GM23248 (cell line): Measurements from ENCODE around the gene KLHL3. TPM values are rescaled to one million over a fixed set of nuclear protein-coding genes. Genes with fewer than 3 reads are reported as not detected.

Experiments
- DNase-seq: peaks from one replicate; pipeline ENCODE4 v3.0.0-alpha.2; 2015
- H2AFZ ChIP-seq: fragments of 200-600 bp; sonication (generic); 2 replicates; pipeline ENCODE4 v1.6.1; 2016; ENCODE audit warnings: antibody characterized with exemption
- H3F3A ChIP-seq: fragments of 200-600 bp; sonication (generic); 2 replicates; pipeline ENCODE4 v1.6.1; 2016; ENCODE audit warnings: mild to moderate bottlenecking, antibody characterized with exemption, mixed run types; ENCODE audit not compliant: insufficient read depth
- H3K27ac ChIP-seq: fragments of 200-600 bp; sonication (generic); 2 replicates; pipeline ENCODE4 v1.5.1; 2016; ENCODE audit warnings: mild to moderate bottlenecking
- H3K27me3 ChIP-seq: fragments of 200-600 bp; sonication (generic); replicated peaks from 2 replicates; pipeline ENCODE4 v1.6.1; 2016; ENCODE audit warnings: mild to moderate bottlenecking; ENCODE audit not compliant: insufficient read depth
- H3K36me3 ChIP-seq: fragments of 200-600 bp; sonication (generic); 2 replicates; pipeline ENCODE4 v1.6.1; 2016; ENCODE audit warnings: low read depth, mild to moderate bottlenecking
- H3K4me1 ChIP-seq: fragments of 200-600 bp; sonication (generic); 2 replicates; pipeline ENCODE4 v1.6.1; 2016; ENCODE audit warnings: mild to moderate bottlenecking; ENCODE audit not compliant: insufficient read depth
- H3K4me2 ChIP-seq: fragments of 200-600 bp; sonication (generic); one replicate; pipeline ENCODE4 v1.6.1; 2016; ENCODE audit warnings: mild to moderate bottlenecking; ENCODE audit not compliant: unreplicated experiment
- H3K4me3 ChIP-seq: fragments of 200-600 bp; sonication (generic); 2 replicates; pipeline ENCODE4 v1.5.1; 2016; ENCODE audit warnings: mild to moderate bottlenecking
- H3K79me2 ChIP-seq: fragments of 200-600 bp; sonication (generic); 2 replicates; pipeline ENCODE4 v1.6.1; 2016; ENCODE audit warnings: mild to moderate bottlenecking; ENCODE audit not compliant: insufficient read depth
- H3K9ac ChIP-seq: fragments of 200-600 bp; sonication (generic); 2 replicates; pipeline ENCODE4 v1.6.1; 2016; ENCODE audit warnings: mild to moderate bottlenecking
- H3K9me2 ChIP-seq: fragments of 200-600 bp; sonication (generic); 2 replicates; pipeline ENCODE4 v1.6.1; 2016; ENCODE audit warnings: mixed run types, mild to moderate bottlenecking, moderate library complexity; ENCODE audit not compliant: insufficient read depth
- H3K9me3 ChIP-seq: fragments of 200-600 bp; sonication (generic); one replicate; pipeline ENCODE4 v1.6.1; 2017; ENCODE audit warnings: low read depth
- H4K20me1 ChIP-seq: fragments of 200-600 bp; sonication (generic); 2 replicates; pipeline ENCODE4 v1.6.0; 2016; ENCODE audit not compliant: insufficient read depth
- EZH2 ChIP-seq: fragments of 200-600 bp; sonication (generic); IDR thresholded peaks from 2 replicates; pipeline ENCODE4 v1.6.1; 2018; ENCODE audit warnings: antibody characterized with exemption, mild to moderate bottlenecking; ENCODE audit not compliant: insufficient read depth, poor library complexity, severe bottlenecking
- EZH2phosphoT487 ChIP-seq: fragments of 200-600 bp; sonication (generic); IDR thresholded peaks from 2 replicates; pipeline ENCODE4 v1.6.1; 2018; ENCODE audit warnings: antibody characterized with exemption, moderate library complexity, mild to moderate bottlenecking, low read depth; ENCODE audit not compliant: insufficient read depth
- WGBS, 2 experiments: methylation state at CpG; one replicate each; pipeline ENCODE4 v1.1.6; 2015 to 2017; ENCODE audit warnings: low lambda C conversion rate in 2 of 2, low coverage in 1 of 2; ENCODE audit errors: missing lambda C conversion rate in 2 of 2; 5-methylcytosine and 5-hydroxymethylcytosine counted together
- in situ Hi-C: fragments of 300-500 bp; cut with MboI; formaldehyde crosslinking; loops from 2 replicates; pipeline ENCODE4 v1.15.0; 2020
- polyA plus RNA-seq: library from polyadenylated mRNA; unstranded; fragments of >200 nt; fragmentation: Nextera tagmentation; extraction: Ambion mirVana; gene quantifications from 2 replicates; pipeline ENCODE4 v1.2.1, GENCODE V29; 2016
- total RNA-seq: library from RNA; depleted of rRNA; stranded (reverse); fragments of >200 nt; shearing (Covaris generic); gene quantifications from 2 replicates; pipeline ENCODE4 v1.2.3, GENCODE V29; 2014

Gene KLHL3
- total and polyA plus RNA-seq, 2 experiments from 2014 or later: 1.1 to 1.3 TPM

GRCh38 chr5:137575847-137576246, 160.0 kb downstream of the KLHL3 start:
- Histone ChIP-seq H3K27ac (no peak overlapping the region), H3K4me1 (peaks cover 18% of the 10 kb centered on the region), H2AFZ (no peak overlapping the region), H3K4me2 (no peak overlapping the region), H3K4me3 (no peak overlapping the region), H3K27me3 (no peaks in the 10 kb centered on the region), H3K36me3 (no peaks in the 10 kb centered on the region), H3K9me3 (no peaks in the 10 kb centered on the region), H3K9me2 (no peaks in the 10 kb centered on the region), H3K9ac (no peak overlapping the region), H3K79me2 (no peaks in the 10 kb centered on the region), H4K20me1 (no peaks in the 10 kb centered on the region), H3F3A (no peaks in the 10 kb centered on the region; the same call in 1 of the 2 replicates)
- no peak for TF ChIP-seq EZH2phosphoT487
- TF ChIP-seq EZH2: no peak
- in situ Hi-C loops: no loop called here
- WGBS, 2 experiments: 62% methylated on average over 2 of the region's 2 CpGs
- DNase-seq: peak; percentile 41

DNA sequence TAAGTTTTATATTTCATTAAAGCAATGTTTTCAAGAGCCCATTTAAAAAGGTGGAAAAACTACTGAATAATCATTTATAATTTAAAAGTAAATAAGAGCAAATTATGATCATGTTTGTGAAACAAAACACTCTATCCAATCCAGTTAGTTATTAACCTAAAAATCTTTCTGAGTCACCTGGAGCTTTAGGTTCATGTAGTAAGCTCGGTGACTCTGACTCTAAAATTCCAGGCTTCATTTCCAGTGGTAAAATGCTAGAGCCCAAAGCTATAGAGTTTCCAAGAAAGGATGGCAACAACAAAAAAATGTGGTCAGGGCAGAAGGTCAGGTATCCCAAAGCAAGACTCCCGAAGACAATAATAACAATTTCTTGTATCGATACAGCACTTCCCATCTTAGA, 160.7 kb downstream of the KLHL3 start:
- in situ Hi-C loops: no loop called here
- Histone ChIP-seq H3K27me3 (no peaks in the 10 kb centered on the region), H3K27ac (no peak overlapping the region), H3K9me3 (no peaks in the 10 kb centered on the region), H3K79me2 (no peaks in the 10 kb centered on the region), H3K4me2 (no peak overlapping the region), H3K4me3 (no peak overlapping the region), H3K4me1 (peaks cover 18% of the 10 kb centered on the region), H3F3A (no peaks in the 10 kb centered on the region; the same call in 1 of the 2 replicates), H3K36me3 (no peaks in the 10 kb centered on the region), H2AFZ (no peak overlapping the region), H3K9me2 (no peaks in the 10 kb centered on the region), H4K20me1 (no peaks in the 10 kb centered on the region), H3K9ac (no peak overlapping the region)
- TF ChIP-seq EZH2phosphoT487: no peak
- no peak for TF ChIP-seq EZH2
- no peak for DNase-seq
- 91 to 97% methylated on average over 3 of the region's 3 CpGs for WGBS, 2 experiments

DNA sequence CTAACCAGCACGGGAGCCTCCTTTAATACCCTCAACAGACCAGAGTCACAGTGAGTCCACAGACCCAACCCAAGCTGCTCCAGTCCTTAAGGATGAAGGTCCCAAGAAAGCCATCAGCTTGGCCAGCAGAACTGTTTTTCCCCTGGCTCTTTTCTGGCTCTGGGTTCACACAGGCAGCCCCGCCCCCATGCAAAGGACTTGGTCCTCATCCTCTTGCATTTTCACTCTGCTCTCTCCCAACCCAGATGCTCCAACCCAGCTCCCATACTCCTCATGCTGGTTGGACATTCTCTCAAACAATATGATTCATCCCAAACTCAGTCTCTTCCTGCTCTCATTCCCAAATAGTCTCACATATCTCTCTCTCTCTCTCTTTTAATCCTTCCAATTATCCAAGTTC, 162.5 kb downstream of the KLHL3 start:
- DNase-seq: peak; percentile 14
- Histone ChIP-seq H3K79me2 (no peaks in the 10 kb centered on the region), H3K27ac (no peak overlapping the region), H3K36me3 (no peaks in the 10 kb centered on the region), H3K4me2 (no peak overlapping the region), H3K9me3 (no peaks in the 10 kb centered on the region), H3F3A (no peaks in the 10 kb centered on the region; the same call in 1 of the 2 replicates), H3K4me3 (no peak overlapping the region), H3K27me3 (no peaks in the 10 kb centered on the region), H3K4me1 (peaks cover 18% of the 10 kb centered on the region), H2AFZ (no peak overlapping the region), H3K9ac (no peak overlapping the region), H3K9me2 (no peaks in the 10 kb centered on the region), H4K20me1 (no peaks in the 10 kb centered on the region)
- in situ Hi-C loops: no loop called here
- TF ChIP-seq EZH2phosphoT487 (no peak), EZH2 (no peak)
- WGBS, 2 experiments: 88 to 91% methylated on average over 2 of the region's 2 CpGs

DNA sequence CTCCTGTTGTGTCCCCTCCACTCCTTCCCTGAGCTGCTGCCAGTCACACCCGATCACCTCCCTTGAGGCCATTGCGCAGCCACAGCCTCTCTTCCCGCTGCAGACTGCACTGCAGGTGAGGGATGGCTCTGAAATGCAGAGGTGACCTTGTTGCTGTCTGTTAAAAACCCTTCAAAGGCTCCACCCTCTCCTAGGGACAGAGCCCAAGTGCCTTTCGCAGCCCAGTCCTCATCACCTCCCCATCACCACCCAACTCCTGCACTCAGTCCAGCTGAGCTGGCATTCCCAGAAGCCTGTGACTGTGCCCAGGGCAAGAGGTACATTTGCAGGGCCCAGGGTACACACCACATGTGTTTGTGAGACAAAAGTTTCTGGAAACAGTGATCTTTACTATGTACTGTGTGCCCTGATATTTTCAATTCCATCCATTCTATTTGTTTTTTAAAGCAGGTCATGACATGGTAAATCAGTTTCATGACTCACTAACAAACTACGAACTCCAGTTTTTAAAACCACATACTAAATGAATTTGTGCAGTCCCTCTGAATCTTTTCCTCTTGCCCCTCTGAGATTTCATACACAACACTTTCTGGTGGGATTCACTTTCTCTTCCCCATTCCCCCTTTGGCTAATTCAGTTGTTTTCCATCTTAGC, 163.7 kb downstream of the KLHL3 start:
- TF ChIP-seq EZH2phosphoT487 (no peak), EZH2 (no peak)
- H3K4me3 ChIP-seq: no peak overlapping the region
- no peaks in the 10 kb centered on the region for H3K36me3 ChIP-seq
- H3K4me2 ChIP-seq: peak overlapping the region; percentile 70
- no peaks in the 10 kb centered on the region for H3K27me3 ChIP-seq
- in situ Hi-C loops: no loop called here
- peaks cover 3% of the 10 kb centered on the region for H3F3A ChIP-seq
- no peaks in the 10 kb centered on the region for H3K79me2 ChIP-seq
- whole genome bisulfite sequencing, 2 experiments: 79 to 80% methylated on average over 5 of the region's 5 CpGs
- peaks cover 19% of the 10 kb centered on the region for H3K4me1 ChIP-seq
- H2AFZ ChIP-seq: no peak overlapping the region
- DNase-seq: peak; percentile 46
- H3K27ac ChIP-seq: no peak overlapping the region
- H3K9me2 ChIP-seq: no peaks in the 10 kb centered on the region
- H3K9ac ChIP-seq: no peak overlapping the region
- H4K20me1 ChIP-seq: no peaks in the 10 kb centered on the region
- H3K9me3 ChIP-seq: no peaks in the 10 kb centered on the region
